Hindlimb muscle (tissue), 1 donor: ENCODE data around the gene LSP1. TPM values are rescaled to one million over a fixed set of nuclear protein-coding genes. Genes with fewer than 3 reads are reported as not detected.
A peak's percentile ranks its signal among the peaks of the same experiment; 100 is the strongest.

Experiments used
- DNase-seq: peaks from one replicate; pipeline ENCODE4 v3.0.0-alpha.2; 2013
- polyA plus RNA-seq: library from polyadenylated mRNA; unstranded; fragments of 120-200 nt; gene quantifications from one replicate; pipeline ENCODE4 v1.2.1, GENCODE V29; 2013; ENCODE audit not compliant: insufficient read length

LSP1 gene
- polyA plus RNA-seq, 1 donor = 77.7 TPM

GRCh38 chr11:1837171-1838076 is 15.5 kb upstream of the LSP1 start:
- DNase-seq = peak; percentile 85

GRCh38 chr11:1838077-1838425 is 14.8 kb upstream of the LSP1 start:
- no peak for DNase-seq

DNA sequence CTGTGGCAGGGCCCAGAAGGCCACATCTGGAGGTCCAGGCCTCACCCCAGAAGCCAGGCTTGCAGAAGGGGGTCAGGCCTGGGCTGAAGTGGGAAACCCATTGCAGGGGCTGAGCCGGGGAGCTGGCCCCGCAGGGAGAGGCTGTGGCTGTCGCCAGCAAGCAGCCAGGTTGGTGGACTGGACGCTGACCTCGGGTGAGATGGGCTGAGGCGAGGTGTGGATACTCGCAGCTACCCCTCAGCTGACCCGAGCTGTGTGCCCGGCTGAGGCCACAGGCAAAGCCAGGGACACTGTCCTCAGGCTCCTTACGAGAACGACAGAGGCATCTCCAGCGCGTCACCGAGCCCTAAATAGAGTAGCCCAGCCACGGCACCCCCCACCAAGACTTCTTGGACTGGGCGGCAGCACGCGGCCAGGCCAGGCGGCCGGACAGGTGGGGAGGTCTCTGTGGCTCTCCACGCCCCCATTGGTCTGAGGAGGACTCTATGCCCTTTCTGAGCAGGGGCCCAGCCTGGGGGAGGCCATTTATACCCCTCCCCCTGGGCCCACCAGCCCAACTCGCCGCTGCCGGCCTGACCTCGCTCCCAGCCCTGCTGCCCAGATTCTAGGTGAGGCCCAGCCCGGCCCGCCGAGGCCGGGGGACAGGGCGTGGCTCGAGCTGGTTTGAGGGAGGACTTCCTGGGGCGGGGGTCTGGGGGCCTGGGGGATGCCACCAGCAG is 14.3 kb upstream of the LSP1 start, which contains the start of gene TNNI2:
TSS of gene TNNI2 (plus strand) at position 556 of the 719 bp plus-strand sequence. CDS start 716 bp downstream, outside the sequence.
- DNase-seq = no peak

- no peak for DNase-seq
Observed at GRCh38 chr11:1839204-1839923, 13.5 kb upstream of the LSP1 start.

DNA sequence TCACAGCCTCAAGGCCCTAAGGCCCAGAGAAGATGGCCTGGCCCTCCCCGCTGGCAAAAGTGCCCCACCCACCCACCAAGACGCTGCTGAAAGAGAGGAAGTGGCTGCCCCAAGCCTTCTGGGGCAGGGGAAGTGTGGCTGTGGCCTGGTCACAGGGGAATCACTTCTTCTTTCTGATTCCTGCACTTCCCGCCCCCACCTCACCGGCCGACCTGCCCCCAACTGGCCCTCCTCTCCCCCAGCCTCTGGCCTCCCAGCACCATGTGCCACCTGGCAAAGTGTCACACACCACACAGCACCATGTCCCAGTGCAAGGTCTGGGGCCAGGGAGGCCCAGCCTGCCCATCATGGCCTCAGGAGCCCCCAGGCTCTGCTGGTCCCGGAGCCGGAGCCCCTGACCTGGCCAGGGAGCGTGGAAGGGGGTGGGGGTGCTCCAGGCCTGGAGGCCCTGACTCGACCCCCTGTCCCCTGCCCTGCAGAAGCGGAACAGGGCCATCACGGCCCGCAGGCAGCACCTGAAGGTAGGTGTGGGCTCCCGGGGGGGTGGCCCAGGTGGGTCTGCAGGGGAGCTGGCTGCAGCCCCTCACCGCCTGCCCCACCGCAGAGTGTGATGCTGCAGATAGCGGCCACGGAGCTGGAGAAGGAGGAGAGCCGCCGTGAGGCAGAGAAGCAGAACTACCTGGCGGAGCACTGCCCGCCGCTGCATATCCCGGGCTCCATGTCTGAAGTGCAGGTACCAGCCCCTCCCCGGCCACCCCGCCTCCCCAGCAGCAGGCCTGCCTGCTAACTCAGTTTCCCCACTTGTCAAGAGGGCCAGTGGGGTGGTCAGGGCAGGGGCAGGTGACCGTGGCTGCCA is 12.7 kb upstream of the LSP1 start:
- no peak for DNase-seq

DNA sequence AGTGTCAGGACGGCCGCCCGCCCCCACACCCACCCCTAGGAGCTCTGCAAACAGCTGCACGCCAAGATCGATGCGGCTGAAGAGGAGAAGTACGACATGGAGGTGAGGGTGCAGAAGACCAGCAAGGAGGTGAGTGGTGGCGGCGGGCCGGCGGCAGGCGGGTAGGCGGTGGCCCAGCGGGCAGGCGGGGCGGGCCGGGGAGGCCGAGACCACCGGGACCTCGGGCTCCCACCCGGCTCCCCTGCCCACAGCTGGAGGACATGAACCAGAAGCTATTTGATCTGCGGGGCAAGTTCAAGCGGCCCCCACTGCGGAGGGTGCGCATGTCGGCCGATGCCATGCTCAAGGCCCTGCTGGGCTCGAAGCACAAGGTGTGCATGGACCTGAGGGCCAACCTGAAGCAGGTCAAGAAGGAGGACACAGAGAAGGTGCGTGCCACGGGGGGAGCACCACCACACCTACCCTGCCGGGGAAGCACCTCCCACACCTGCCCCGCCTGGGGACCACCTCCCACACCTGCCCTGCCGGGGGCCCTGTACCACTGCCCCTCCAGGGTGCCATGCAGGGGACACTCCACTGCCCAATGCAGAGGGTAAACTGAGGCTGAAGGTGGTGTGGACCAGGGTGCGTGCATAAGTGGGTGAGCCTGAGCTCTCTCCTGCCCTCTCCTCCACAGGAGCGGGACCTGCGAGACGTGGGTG is 12.0 kb upstream of the LSP1 start:
- no peak for DNase-seq

DNA sequence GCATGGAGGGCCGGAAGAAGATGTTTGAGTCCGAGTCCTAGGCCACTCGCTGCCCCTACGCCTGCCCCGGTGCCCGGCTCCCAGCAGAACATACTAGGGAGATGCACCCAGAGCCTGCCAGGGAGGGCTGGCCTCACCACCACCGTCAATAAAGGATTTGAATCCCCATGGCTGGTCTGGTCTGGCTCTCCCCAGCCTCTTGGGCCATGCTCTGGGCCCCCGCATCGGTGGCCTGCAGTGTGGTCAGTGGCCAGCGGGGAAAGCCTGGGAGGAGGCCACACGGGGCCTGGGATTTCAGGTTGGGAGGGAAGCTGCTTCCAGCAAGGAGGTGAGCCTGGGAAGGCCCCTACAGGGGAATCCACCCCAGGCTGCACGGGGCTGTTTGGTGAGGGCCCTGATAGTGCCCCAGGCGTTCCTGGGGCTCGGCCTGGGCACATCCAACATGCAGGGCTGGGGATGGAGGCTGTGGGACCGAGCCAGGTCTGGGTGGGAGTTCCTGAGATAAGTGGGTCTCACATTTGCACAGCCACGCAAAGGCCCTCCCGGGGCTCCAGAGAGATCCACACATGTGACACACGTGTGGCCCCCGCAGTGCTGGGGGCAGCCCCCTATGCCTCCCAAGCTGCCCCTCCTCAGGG is 11.3 kb upstream of the LSP1 start:
- DNase-seq = no peak

GRCh38 chr11:1842149-1843097 is 10.5 kb upstream of the LSP1 start:
- no peak for DNase-seq

DNA sequence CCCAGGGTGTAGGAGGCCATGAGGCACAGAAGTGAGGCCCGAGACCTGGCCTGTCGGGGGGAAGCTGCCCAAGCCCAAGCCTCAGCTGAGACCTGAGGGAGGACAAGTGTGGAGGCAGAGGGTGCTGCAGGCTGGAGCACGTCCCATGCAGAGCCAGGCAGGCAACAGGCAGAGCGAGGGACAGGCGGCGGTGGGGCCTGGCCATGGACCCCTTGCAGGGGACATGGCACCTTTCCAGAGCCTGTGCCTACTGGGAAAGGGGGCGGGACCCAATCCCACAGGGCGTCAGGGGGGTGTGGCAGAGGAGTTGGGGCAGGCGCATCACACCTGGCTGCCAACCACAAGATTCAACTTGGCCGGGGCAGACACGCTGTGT is 9.8 kb upstream of the LSP1 start:
- no peak for DNase-seq

GRCh38 chr11:1843796-1844195 is 9.1 kb upstream of the LSP1 start:
- DNase-seq = no peak

GRCh38 chr11:1844221-1845094 is 8.4 kb upstream of the LSP1 start:
- no peak for DNase-seq

DNA sequence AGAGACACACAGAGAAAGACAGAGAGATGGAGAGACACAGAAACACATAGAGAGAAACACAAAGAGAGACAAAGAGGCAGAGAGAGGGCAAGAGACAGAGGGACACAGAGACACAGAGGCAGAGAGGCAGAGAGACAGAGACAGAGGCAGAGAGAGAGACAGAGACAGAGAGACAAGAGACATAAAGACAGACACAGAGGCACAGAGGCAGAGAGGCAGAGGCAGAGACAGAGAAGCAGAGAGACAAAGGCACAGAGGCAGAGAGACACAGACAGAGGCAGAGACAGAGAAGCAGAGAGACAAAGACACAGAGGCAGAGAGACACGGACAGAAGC is 7.8 kb upstream of the LSP1 start:
- DNase-seq = no peak

GRCh38 chr11:1845561-1846452 is 7.1 kb upstream of the LSP1 start:
- no peak for DNase-seq

DNA sequence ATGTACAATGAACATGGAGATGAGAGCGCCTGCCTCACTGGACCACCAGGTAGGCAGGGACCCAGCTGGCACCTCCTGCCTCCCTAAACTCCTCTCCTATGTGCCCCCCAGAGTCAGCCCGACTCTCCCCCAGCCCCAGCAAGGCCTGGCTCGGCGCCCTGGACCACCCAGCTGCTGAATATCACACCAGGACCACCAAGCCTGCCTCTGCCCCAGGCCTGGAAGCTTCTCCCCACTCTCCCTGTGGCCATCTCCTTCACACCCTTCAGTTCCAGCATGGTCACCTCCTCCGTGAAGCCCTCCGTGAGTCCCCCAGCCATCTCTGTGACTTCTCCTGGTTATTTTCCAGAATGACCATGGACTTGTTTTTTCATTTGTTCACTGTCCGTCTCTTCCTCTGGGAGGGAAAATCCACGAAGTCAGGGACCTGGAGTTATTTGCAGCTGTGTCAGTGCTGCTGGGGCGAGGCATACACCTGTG is 6.4 kb upstream of the LSP1 start:
- DNase-seq = no peak

GRCh38 chr11:1847006-1847735 is 5.7 kb upstream of the LSP1 start:
- DNase-seq = no peak

DNA sequence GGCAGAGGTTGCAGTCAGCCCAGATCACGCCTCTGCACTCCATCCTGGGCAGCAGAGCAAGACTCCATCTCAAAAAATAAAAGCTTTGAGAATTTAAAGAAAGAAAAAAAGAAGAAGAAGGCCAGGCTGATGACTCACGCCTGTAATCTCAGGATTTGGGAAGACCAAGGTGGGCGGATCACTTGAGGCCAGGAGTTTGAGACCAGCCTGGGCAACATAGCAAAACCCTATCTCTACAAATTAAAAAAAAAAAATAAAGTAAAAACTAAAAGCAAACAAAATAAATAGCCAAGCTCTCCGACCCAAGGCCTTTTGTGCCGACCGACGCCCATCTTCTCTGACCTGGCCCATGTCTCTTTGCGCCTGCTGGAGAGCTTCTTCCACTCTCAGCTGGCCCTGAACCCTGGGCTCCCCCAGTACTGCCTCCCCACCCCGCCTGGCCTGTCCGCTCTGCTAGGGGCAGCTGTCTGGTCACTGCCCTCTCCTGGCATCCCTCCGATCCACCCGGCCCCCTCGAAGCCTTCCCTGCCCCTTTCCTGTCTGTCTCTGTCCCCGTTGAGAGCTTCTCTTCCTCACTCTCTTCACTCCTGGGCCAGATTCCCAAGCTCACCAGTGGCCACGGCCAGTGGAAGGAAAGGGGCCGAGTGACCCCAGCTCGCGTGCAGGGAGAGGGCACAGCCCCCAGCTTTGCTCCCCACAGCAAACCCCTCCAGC is 4.8 kb upstream of the LSP1 start:
- no peak for DNase-seq
